Astrocyte (in vitro differentiated cells and primary cell): ENCODE results near the gene KRT82. TPM values are rescaled to one million over a fixed set of nuclear protein-coding genes. Genes with fewer than 3 reads are reported as not detected.

Source experiments
- DNase-seq: peaks from one replicate; pipeline ENCODE4 v3.0.0-alpha.2; 2010; ENCODE audit warnings: low read depth
- FAIRE-seq: peaks from 2 replicates; lab custom pipeline; 2011; peaks lifted over from hg19 to GRCh38; lab: Jason Lieb, UNC
- H2AFZ ChIP-seq: 2 replicates; pipeline ENCODE4 v1.6.0; 2012; ENCODE audit warnings: low read depth, low read length, inconsistent platforms
- H3K27ac ChIP-seq: 2 replicates; pipeline ENCODE4 v1.5.1; 2011; ENCODE audit warnings: low read depth, low read length, inconsistent platforms
- H3K27me3 ChIP-seq: 2 replicates; pipeline ENCODE4 v1.6.0; 2011; ENCODE audit warnings: low read length, inconsistent platforms; ENCODE audit not compliant: insufficient read depth
- H3K36me3 ChIP-seq: 2 replicates; pipeline ENCODE4 v1.5.1; 2011; ENCODE audit warnings: low read length, inconsistent platforms; ENCODE audit not compliant: insufficient read depth
- H3K4me1 ChIP-seq: 2 replicates; pipeline ENCODE4 v1.5.1; 2011; ENCODE audit warnings: low read length, inconsistent platforms; ENCODE audit not compliant: insufficient read depth
- H3K4me2 ChIP-seq: 2 replicates; pipeline ENCODE4 v1.6.0; 2012; ENCODE audit warnings: low read length, inconsistent platforms
- H3K4me3 ChIP-seq: 2 replicates; pipeline ENCODE4 v1.5.1; 2011; ENCODE audit warnings: low read depth, mild to moderate bottlenecking, low read length, inconsistent platforms; ENCODE audit not compliant: insufficient read depth
- H3K79me2 ChIP-seq: 2 replicates; pipeline ENCODE4 v1.6.0; 2012; ENCODE audit warnings: mild to moderate bottlenecking, low read length, inconsistent platforms; ENCODE audit not compliant: insufficient read depth
- H3K9ac ChIP-seq: 2 replicates; pipeline ENCODE4 v1.6.0; 2012; ENCODE audit warnings: mild to moderate bottlenecking, low read length, inconsistent platforms
- H3K9me3 ChIP-seq: 2 replicates; pipeline ENCODE4 v1.5.1; 2012; ENCODE audit warnings: low read depth, mild to moderate bottlenecking, low read length, inconsistent platforms; ENCODE audit not compliant: insufficient read depth
- H4K20me1 ChIP-seq: 2 replicates; pipeline ENCODE4 v1.6.0; 2012; ENCODE audit warnings: low read length, inconsistent platforms; ENCODE audit not compliant: insufficient read depth
- H3K27ac Mint-ChIP-seq: one replicate; pipeline ENCODE4 v1.8.0; 2021; ENCODE audit warnings: mild to moderate bottlenecking, mixed read lengths; ENCODE audit not compliant: unreplicated experiment
- H3K27me3 Mint-ChIP-seq: one replicate; pipeline ENCODE4 v1.8.0; 2021; ENCODE audit warnings: low read depth, mixed read lengths; ENCODE audit not compliant: unreplicated experiment
- H3K36me3 Mint-ChIP-seq: one replicate; pipeline ENCODE4 v1.8.0; 2021; ENCODE audit warnings: low read depth, mixed read lengths; ENCODE audit not compliant: unreplicated experiment
- H3K4me1 Mint-ChIP-seq: one replicate; pipeline ENCODE4 v1.8.0; 2021; ENCODE audit warnings: low read depth, mixed read lengths; ENCODE audit not compliant: unreplicated experiment
- H3K4me3 Mint-ChIP-seq: one replicate; pipeline ENCODE4 v1.8.0; 2021; ENCODE audit warnings: mild to moderate bottlenecking, moderate library complexity, mixed read lengths; ENCODE audit not compliant: unreplicated experiment
- H3K9me3 Mint-ChIP-seq: one replicate; pipeline ENCODE4 v1.8.0; 2021; ENCODE audit warnings: mild to moderate bottlenecking, mixed read lengths; ENCODE audit not compliant: unreplicated experiment
- EZH2 ChIP-seq: IDR thresholded peaks from 2 replicates; pipeline ENCODE4 v1.6.1; 2012; ENCODE audit warnings: mild to moderate bottlenecking, low read length, inconsistent platforms; ENCODE audit not compliant: insufficient read depth
- total RNA-seq: library from RNA; stranded (reverse); gene quantifications from 2 replicates; pipeline ENCODE4 v1.2.1, GENCODE V29; 2021
- TF ChIP-seq, protein P1 (sequence below): IDR thresholded peaks from 2 replicates; pipeline ENCODE4 v1.5.1; 2011; ENCODE audit warnings: low read depth, mild to moderate bottlenecking, inconsistent platforms, low read length, moderate library complexity; ENCODE audit not compliant: insufficient read depth

Gene KRT82
- total RNA-seq, 1 donor from 2014 or later: not detected

DNA sequence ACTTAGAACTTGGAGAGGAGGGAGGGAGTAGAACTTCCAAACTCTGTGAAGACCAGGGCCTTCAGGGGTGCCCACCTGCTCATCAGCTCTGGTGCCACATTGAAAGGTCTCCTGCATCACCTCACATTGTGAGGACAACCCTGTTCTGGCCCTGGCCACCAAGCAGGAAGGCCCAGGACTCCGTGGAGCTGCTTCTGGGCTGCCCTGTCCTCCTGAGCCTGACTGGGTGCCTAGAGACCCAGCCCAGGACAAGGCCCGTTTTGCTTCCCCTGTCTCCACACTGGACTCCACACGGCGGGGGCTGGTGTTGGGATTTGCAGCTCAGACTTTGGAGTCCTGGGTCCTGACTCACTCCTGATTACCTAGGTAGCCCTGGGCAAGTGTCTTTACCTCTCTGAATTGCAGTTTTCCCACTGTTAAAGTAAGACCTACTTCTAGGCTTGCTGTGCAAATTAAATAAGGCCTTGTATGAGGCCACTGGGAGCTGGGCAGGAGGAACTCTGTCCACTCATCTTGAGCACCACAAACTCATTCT, 12.5 kb upstream of the KRT82 start:
- Histone ChIP-seq H3K4me2 (no peak overlapping the region), H3K79me2 (no peaks in the 10 kb centered on the region), H3K9me3 (no peaks in the 10 kb centered on the region), H3K4me3 (no peak overlapping the region), H3K36me3 (no peaks in the 10 kb centered on the region), H4K20me1 (no peaks in the 10 kb centered on the region), H3K27me3 (peaks cover 3% of the 10 kb centered on the region), H3K27ac (no peak overlapping the region), H3K4me1 (peaks cover 9% of the 10 kb centered on the region), H3K9ac (no peak overlapping the region), H2AFZ (no peak overlapping the region)
- TF ChIP-seq, protein P1, sequence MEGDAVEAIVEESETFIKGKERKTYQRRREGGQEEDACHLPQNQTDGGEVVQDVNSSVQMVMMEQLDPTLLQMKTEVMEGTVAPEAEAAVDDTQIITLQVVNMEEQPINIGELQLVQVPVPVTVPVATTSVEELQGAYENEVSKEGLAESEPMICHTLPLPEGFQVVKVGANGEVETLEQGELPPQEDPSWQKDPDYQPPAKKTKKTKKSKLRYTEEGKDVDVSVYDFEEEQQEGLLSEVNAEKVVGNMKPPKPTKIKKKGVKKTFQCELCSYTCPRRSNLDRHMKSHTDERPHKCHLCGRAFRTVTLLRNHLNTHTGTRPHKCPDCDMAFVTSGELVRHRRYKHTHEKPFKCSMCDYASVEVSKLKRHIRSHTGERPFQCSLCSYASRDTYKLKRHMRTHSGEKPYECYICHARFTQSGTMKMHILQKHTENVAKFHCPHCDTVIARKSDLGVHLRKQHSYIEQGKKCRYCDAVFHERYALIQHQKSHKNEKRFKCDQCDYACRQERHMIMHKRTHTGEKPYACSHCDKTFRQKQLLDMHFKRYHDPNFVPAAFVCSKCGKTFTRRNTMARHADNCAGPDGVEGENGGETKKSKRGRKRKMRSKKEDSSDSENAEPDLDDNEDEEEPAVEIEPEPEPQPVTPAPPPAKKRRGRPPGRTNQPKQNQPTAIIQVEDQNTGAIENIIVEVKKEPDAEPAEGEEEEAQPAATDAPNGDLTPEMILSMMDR: no peak
- no peak for TF ChIP-seq EZH2
- Mint-ChIP-seq H3K36me3 (no peaks in the 10 kb centered on the region), H3K4me3 (no peak overlapping the region), H3K4me1 (peaks cover 28% of the 10 kb centered on the region), H3K9me3 (no peaks in the 10 kb centered on the region), H3K27ac (no peak overlapping the region), H3K27me3 (peaks cover 7% of the 10 kb centered on the region)
- FAIRE-seq (no peak), DNase-seq (no peak)

DNA sequence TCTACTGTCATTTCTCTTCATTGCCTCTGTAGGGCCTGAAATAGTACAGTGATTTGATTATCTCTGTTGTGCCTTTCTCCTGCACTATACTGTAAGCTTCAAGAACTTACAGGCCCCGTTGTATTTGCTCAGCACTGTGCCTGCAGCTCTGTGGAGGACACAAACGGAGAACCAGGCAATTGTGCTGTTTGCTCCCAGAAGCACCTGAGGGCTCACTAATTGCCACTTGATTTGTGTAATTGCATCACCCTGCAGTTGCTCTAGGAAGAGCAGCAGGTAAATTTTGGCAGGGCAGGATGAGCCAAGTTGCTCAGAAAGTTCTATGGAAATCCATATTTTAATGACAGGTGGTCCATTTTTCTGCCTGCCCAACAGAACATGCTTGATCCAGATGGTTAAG, 11.6 kb upstream of the KRT82 start:
- H3K4me2 ChIP-seq: no peak overlapping the region
- H3K4me3 ChIP-seq: no peak overlapping the region
- peaks cover 32% of the 10 kb centered on the region for H3K4me1 Mint-ChIP-seq
- no peak overlapping the region for H3K9ac ChIP-seq
- H3K27ac ChIP-seq: no peak overlapping the region
- FAIRE-seq (no peak), DNase-seq (no peak)
- no peaks in the 10 kb centered on the region for H3K9me3 ChIP-seq
- no peaks in the 10 kb centered on the region for H3K79me2 ChIP-seq
- no peak overlapping the region for H3K4me3 Mint-ChIP-seq
- no peaks in the 10 kb centered on the region for H3K36me3 ChIP-seq
- H3K36me3 Mint-ChIP-seq: no peaks in the 10 kb centered on the region
- H3K4me1 ChIP-seq: peaks cover 9% of the 10 kb centered on the region
- TF ChIP-seq, protein P1: no peak
- no peak for TF ChIP-seq EZH2
- H3K27me3 ChIP-seq: no peaks in the 10 kb centered on the region
- no peaks in the 10 kb centered on the region for H3K9me3 Mint-ChIP-seq
- no peaks in the 10 kb centered on the region for H4K20me1 ChIP-seq
- H3K27me3 Mint-ChIP-seq: peaks cover 12% of the 10 kb centered on the region
- no peak overlapping the region for H2AFZ ChIP-seq
- H3K27ac Mint-ChIP-seq: peak overlapping the region; percentile 58

DNA sequence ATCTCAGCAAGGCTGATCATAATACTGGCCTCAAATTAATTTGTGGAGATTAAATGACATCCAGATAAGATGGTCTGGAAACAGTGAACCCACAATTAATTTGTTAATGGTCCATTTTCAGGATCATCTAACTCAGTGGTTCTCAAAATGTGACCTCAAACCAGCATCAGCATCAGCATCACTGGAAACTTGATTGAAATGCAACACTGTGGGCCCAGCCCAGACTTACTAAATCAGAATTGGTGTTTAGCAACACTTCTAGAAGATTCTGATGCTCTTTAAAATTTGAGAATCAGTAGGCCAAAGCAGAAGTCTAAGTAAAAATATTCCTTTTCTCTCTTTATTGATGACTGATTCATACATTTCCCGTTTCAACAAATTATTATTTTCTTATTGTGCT, 10.7 kb upstream of the KRT82 start:
- Histone ChIP-seq H3K79me2 (no peaks in the 10 kb centered on the region), H3K27me3 (no peaks in the 10 kb centered on the region), H4K20me1 (no peaks in the 10 kb centered on the region), H3K9me3 (no peaks in the 10 kb centered on the region), H3K9ac (no peak overlapping the region), H3K27ac (no peak overlapping the region), H2AFZ (no peak overlapping the region), H3K4me2 (no peak overlapping the region), H3K36me3 (no peaks in the 10 kb centered on the region), H3K4me1 (peaks cover 9% of the 10 kb centered on the region), H3K4me3 (no peak overlapping the region)
- peak overlapping the region; percentile 58 for H3K27ac Mint-ChIP-seq
- no peak for DNase-seq
- no peak for FAIRE-seq
- H3K27me3 Mint-ChIP-seq: peaks cover 16% of the 10 kb centered on the region
- H3K36me3 Mint-ChIP-seq: no peaks in the 10 kb centered on the region
- TF ChIP-seq, protein P1: no peak
- TF ChIP-seq EZH2: no peak
- no peaks in the 10 kb centered on the region for H3K9me3 Mint-ChIP-seq
- H3K4me3 Mint-ChIP-seq: no peak overlapping the region
- H3K4me1 Mint-ChIP-seq: peaks cover 32% of the 10 kb centered on the region
